Smooth muscle cell (in vitro differentiated cells): ENCODE results near the gene NELFB. TPM values are rescaled to one million over a fixed set of nuclear protein-coding genes. Genes with fewer than 3 reads are reported as not detected.

ENCODE experiments used
- DNase-seq: peaks from one replicate; lab custom pipeline; 2025; ENCODE audit not compliant: unreplicated experiment; lab: John Stamatoyannopoulos, UW
- H2AFZ ChIP-seq: fragments of 200-600 bp; sonication (generic); 2 replicates; pipeline ENCODE4 v1.6.0; 2016; ENCODE audit warnings: antibody characterized with exemption, low read depth, mild to moderate bottlenecking
- H3F3A ChIP-seq: fragments of 200-600 bp; sonication (generic); 2 replicates; pipeline ENCODE4 v1.6.0; 2017; ENCODE audit warnings: antibody characterized with exemption, low read depth
- H3K27ac ChIP-seq: fragments of 200-600 bp; sonication (generic); 2 replicates; pipeline ENCODE4 v1.5.1; 2016; ENCODE audit warnings: low read depth, mild to moderate bottlenecking
- H3K27me3 ChIP-seq: fragments of 200-600 bp; sonication (generic); 2 replicates; pipeline ENCODE4 v1.6.1; 2016; ENCODE audit warnings: low read depth, mild to moderate bottlenecking
- H3K36me3 ChIP-seq: fragments of 200-600 bp; sonication (generic); 2 replicates; pipeline ENCODE4 v1.5.1; 2016; ENCODE audit warnings: low read depth
- H3K4me1 ChIP-seq: fragments of 200-600 bp; sonication (generic); 2 replicates; pipeline ENCODE4 v1.5.1; 2016; ENCODE audit warnings: low read depth
- H3K4me2 ChIP-seq: fragments of 200-600 bp; sonication (generic); 2 replicates; pipeline ENCODE4 v1.6.0; 2016; ENCODE audit warnings: mild to moderate bottlenecking
- H3K4me3 ChIP-seq: fragments of 200-600 bp; sonication (generic); 2 replicates; pipeline ENCODE4 v1.5.1; 2016; ENCODE audit warnings: mild to moderate bottlenecking
- H3K79me2 ChIP-seq: fragments of 200-600 bp; sonication (generic); 2 replicates; pipeline ENCODE4 v1.6.0; 2016; ENCODE audit warnings: low read depth, mild to moderate bottlenecking
- H3K9ac ChIP-seq: fragments of 200-600 bp; sonication (generic); 2 replicates; pipeline ENCODE4 v1.6.0; 2016; ENCODE audit warnings: low read depth
- H3K9me3 ChIP-seq: fragments of 200-600 bp; sonication (generic); replicated peaks from 2 replicates; pipeline ENCODE4 v1.5.1; 2016; ENCODE audit warnings: low read depth
- H4K20me1 ChIP-seq: fragments of 200-600 bp; sonication (generic); 2 replicates; pipeline ENCODE4 v1.6.0; 2016; ENCODE audit warnings: low read depth
- CTCF ChIP-seq: fragments of 200-600 bp; sonication (generic); IDR thresholded peaks from 2 replicates; pipeline ENCODE4 v1.5.1; 2017; ENCODE audit warnings: borderline replicate concordance, mild to moderate bottlenecking, antibody characterized with exemption; ENCODE audit not compliant: insufficient read depth, poor library complexity, severe bottlenecking
- WGBS: methylation state at CpG from one replicate; pipeline ENCODE4 v1.1.7; 2016; ENCODE audit warnings: low lambda C conversion rate; 5-methylcytosine and 5-hydroxymethylcytosine counted together
- polyA plus RNA-seq: library from polyadenylated mRNA; unstranded; fragments of >200 nt; fragmentation: Nextera tagmentation; extraction: Ambion mirVana; gene quantifications from 2 replicates; pipeline ENCODE4 v1.2.1, GENCODE V29; 2016
- total RNA-seq: library from RNA; depleted of rRNA; stranded (reverse); fragments of >200 nt; gene quantifications from 2 replicates; pipeline ENCODE4 v1.2.3, GENCODE V29; 2014

Gene NELFB
- total and polyA plus RNA-seq, 2 experiments from 2014 or later, result 23.3 to 60.9 TPM

- Histone ChIP-seq H4K20me1 (no peaks in the 10 kb centered on the region), H3F3A (no peaks in the 10 kb centered on the region), H3K4me1 (peaks cover 8% of the 10 kb centered on the region), H3K79me2 (no peaks in the 10 kb centered on the region), H3K27me3 (no peaks in the 10 kb centered on the region), H3K4me3 (no peak within 1 kb of the TSS), H3K27ac (peak within 1 kb of the TSS; percentile 52), H3K4me2 (no peak within 1 kb of the TSS), H2AFZ (no peak within 1 kb of the TSS), H3K36me3 (no peaks in the 10 kb centered on the region), H3K9ac (no peak within 1 kb of the TSS), H3K9me3 (no peaks in the 10 kb centered on the region)
- WGBS, result 58% methylated on average over 24 of the region's 25 CpGs
- TF ChIP-seq CTCF, result peak; percentile 79
- DNase-seq, result peak; percentile 17
Observed at GRCh38 chr9:137227054-137227852, 27.9 kb upstream of the NELFB start, which contains the start of gene RNF224. RNF224 (plus strand) TSS chr9:137227502; CDS start chr9:137228336, 834 bp downstream.

GRCh38 chr9:137227853-137228505 lies 27.1 kb upstream of the NELFB start:
- H3K4me2 ChIP-seq, result no peak overlapping the region
- DNase-seq, result no peak

GRCh38 chr9:137228506-137228967 lies 26.6 kb upstream of the NELFB start:
- no peaks in the 10 kb centered on the region for H3K27me3 ChIP-seq
- no peak overlapping the region for H3K27ac ChIP-seq
- H3K9ac ChIP-seq, result no peak overlapping the region
- H4K20me1 ChIP-seq, result no peaks in the 10 kb centered on the region
- no peak for DNase-seq
- H3F3A ChIP-seq, result no peaks in the 10 kb centered on the region
- H2AFZ ChIP-seq, result no peak overlapping the region
- H3K4me1 ChIP-seq, result no peaks in the 10 kb centered on the region
- no peak for TF ChIP-seq CTCF
- H3K79me2 ChIP-seq, result no peaks in the 10 kb centered on the region
- H3K4me2 ChIP-seq, result no peak overlapping the region
- H3K9me3 ChIP-seq, result no peaks in the 10 kb centered on the region
- no peaks in the 10 kb centered on the region for H3K36me3 ChIP-seq
- H3K4me3 ChIP-seq, result no peak overlapping the region
- 94% methylated on average over 27 of the region's 29 CpGs for WGBS

More at GRCh38 chr9:137227853-137228505, 27.1 kb upstream of the NELFB start:
- TF ChIP-seq CTCF, result no peak
- Histone ChIP-seq H2AFZ (no peak overlapping the region), H3K9ac (no peak overlapping the region), H3K27me3 (no peaks in the 10 kb centered on the region), H3K4me3 (no peak overlapping the region), H3F3A (no peaks in the 10 kb centered on the region), H3K36me3 (no peaks in the 10 kb centered on the region), H4K20me1 (no peaks in the 10 kb centered on the region), H3K4me1 (peaks cover under 1% of the 10 kb centered on the region), H3K9me3 (no peaks in the 10 kb centered on the region), H3K79me2 (no peaks in the 10 kb centered on the region), H3K27ac (no peak overlapping the region)
- 82% methylated on average over 9 of the region's 18 CpGs for WGBS
